Fibroblast of lung (primary cell): ENCODE data around the gene SPAG9. TPM values are rescaled to one million over a fixed set of nuclear protein-coding genes. Genes with fewer than 3 reads are reported as not detected.

Experiments
- DNase-seq, 2 donors: peaks; one replicate each; pipeline versions ENCODE4 v3.0.0 to v3.0.0-alpha.2; 2010; ENCODE audit warnings: low read depth in 2 of 2
- H2AFZ ChIP-seq: 2 replicates; pipeline ENCODE4 v1.5.1; 2012; ENCODE audit warnings: low read length, control low read depth, inconsistent platforms
- H3K27ac ChIP-seq: 2 replicates; pipeline ENCODE4 v1.5.1; 2011; ENCODE audit warnings: low read length, control low read depth; ENCODE audit not compliant: insufficient read depth
- H3K27me3 ChIP-seq: 2 replicates; pipeline ENCODE4 v1.5.1; 2011; ENCODE audit warnings: mild to moderate bottlenecking, low read length; ENCODE audit not compliant: control insufficient read depth, insufficient read depth
- H3K36me3 ChIP-seq: 2 replicates; pipeline ENCODE4 v1.5.1; 2011; ENCODE audit warnings: low read length; ENCODE audit not compliant: control insufficient read depth, insufficient read depth
- H3K4me1 ChIP-seq: 2 replicates; pipeline ENCODE4 v1.5.1; 2011; ENCODE audit warnings: low read length; ENCODE audit not compliant: control insufficient read depth, insufficient read depth; ENCODE audit errors: extremely low read depth
- H3K4me2 ChIP-seq: 2 replicates; pipeline ENCODE4 v1.5.1; 2011; ENCODE audit warnings: low read length, control low read depth; ENCODE audit not compliant: insufficient read depth; ENCODE audit errors: extremely low read depth
- H3K4me3 ChIP-seq, 4 experiments: fragments of 200-600 bp in 1 of 4; sonication (generic) in 1 of 4; replicated peaks in 1 of 4; 2 replicates each; pipeline ENCODE4 v1.5.1; 2011 to 2016; ENCODE audit warnings: low read length in 4 of 4, low read depth in 3 of 4, mild to moderate bottlenecking in 3 of 4, control low read depth in 2 of 4, inconsistent platforms in 1 of 4, mixed read lengths in 1 of 4; ENCODE audit not compliant: insufficient read depth in 1 of 4; ENCODE audit errors: control extremely low read depth in 1 of 4
- H3K79me2 ChIP-seq: 2 replicates; pipeline ENCODE4 v1.5.1; 2012; ENCODE audit warnings: mild to moderate bottlenecking, low read length, inconsistent platforms; ENCODE audit not compliant: control insufficient read depth, insufficient read depth
- H3K9ac ChIP-seq: 2 replicates; pipeline ENCODE4 v1.5.1; 2011; ENCODE audit warnings: mild to moderate bottlenecking, low read length, control low read depth; ENCODE audit not compliant: insufficient read depth
- H3K9me3 ChIP-seq: 2 replicates; pipeline ENCODE4 v1.5.1; 2012; ENCODE audit warnings: low read depth, low read length; ENCODE audit not compliant: control insufficient read depth, insufficient read depth
- H4K20me1 ChIP-seq: 2 replicates; pipeline ENCODE4 v1.5.1; 2011; ENCODE audit warnings: low read length; ENCODE audit not compliant: control insufficient read depth, insufficient read depth; ENCODE audit errors: extremely low read depth
- CTCF ChIP-seq, 2 donors: IDR thresholded peaks in 1 of 2; conservative IDR thresholded peaks in 1 of 2; 1 replicate in 1 of 2; 2 replicates in 1 of 2; pipeline ENCODE4 v1.5.1; 2011 to 2012; ENCODE audit warnings: low read length in 2 of 2, control low read depth in 1 of 2, inconsistent platforms in 1 of 2, low read depth in 1 of 2, mild to moderate bottlenecking in 1 of 2
- EZH2 ChIP-seq: IDR thresholded peaks from 2 replicates; pipeline ENCODE4 v1.5.1; 2012; ENCODE audit warnings: low read length, control low read depth, mild to moderate bottlenecking; ENCODE audit errors: missing control alignments
- polyA plus RNA-seq, 2 donors: library from polyadenylated mRNA; depleted of rRNA in 1 of 2; stranded (reverse) in 1 of 2; unstranded in 1 of 2; fragments of >200 nt; gene quantifications; 2 replicates each; pipeline ENCODE4 v1.2.1, GENCODE V29; 2011 to 2012; ENCODE audit warnings: missing spikeins in 1 of 2
- total RNA-seq: library from RNA; depleted of rRNA; stranded (reverse); fragments of >200 nt; gene quantifications from 2 replicates; pipeline ENCODE4 v1.2.1, GENCODE V29; 2014

The SPAG9 gene
- total and polyA plus RNA-seq, 2 donors (not counting 1 experiment from before 2014, with no cell fraction given): 49.8 to 126 TPM

GRCh38 chr17:51144266-51145022 is 23.8 kb upstream of the SPAG9 start:
- no peak overlapping the region for H3K9ac ChIP-seq
- no peak overlapping the region for H3K4me2 ChIP-seq
- H3K36me3 ChIP-seq: no peaks in the 10 kb centered on the region
- H4K20me1 ChIP-seq: no peaks in the 10 kb centered on the region
- no peak overlapping the region for H3K27ac ChIP-seq
- H2AFZ ChIP-seq: no peak overlapping the region
- H3K4me3 ChIP-seq: no peak overlapping the region
- no peaks in the 10 kb centered on the region for H3K4me1 ChIP-seq
- no peaks in the 10 kb centered on the region for H3K79me2 ChIP-seq
- no peak for DNase-seq
- TF ChIP-seq CTCF (conservative IDR thresholded peaks at IDR 0.05 in 1 of 2, IDR thresholded peaks at IDR 0.05 in 1 of 2; ENCODE audit: low read depth in 1 of 2, low read length in 2 of 2) (no peak), EZH2 (no peak)
- no peaks in the 10 kb centered on the region for H3K9me3 ChIP-seq
- H3K27me3 ChIP-seq: no peaks in the 10 kb centered on the region

GRCh38 chr17:51142597-51142996 is 21.9 kb upstream of the SPAG9 start:
- no peaks in the 10 kb centered on the region for H3K4me1 ChIP-seq
- no peaks in the 10 kb centered on the region for H4K20me1 ChIP-seq
- TF ChIP-seq CTCF (conservative IDR thresholded peaks at IDR 0.05 in 1 of 2, IDR thresholded peaks at IDR 0.05 in 1 of 2; ENCODE audit: low read depth in 1 of 2, low read length in 2 of 2) (no peak), EZH2 (no peak)
- no peaks in the 10 kb centered on the region for H3K79me2 ChIP-seq
- no peak overlapping the region for H3K9ac ChIP-seq
- H3K4me2 ChIP-seq: no peak overlapping the region
- H3K9me3 ChIP-seq: no peaks in the 10 kb centered on the region
- no peak overlapping the region for H3K4me3 ChIP-seq
- no peak overlapping the region for H2AFZ ChIP-seq
- H3K27ac ChIP-seq: no peak overlapping the region
- no peak for DNase-seq
- no peaks in the 10 kb centered on the region for H3K27me3 ChIP-seq
- no peaks in the 10 kb centered on the region for H3K36me3 ChIP-seq

- no peak overlapping the region for H3K4me3 ChIP-seq
- H3K27me3 ChIP-seq: no peaks in the 10 kb centered on the region
- H3K4me2 ChIP-seq: no peak overlapping the region
- DNase-seq: no peak
- TF ChIP-seq EZH2 (no peak), CTCF (conservative IDR thresholded peaks at IDR 0.05 in 1 of 2, IDR thresholded peaks at IDR 0.05 in 1 of 2; ENCODE audit: low read depth in 1 of 2, low read length in 2 of 2) (no peak)
- H4K20me1 ChIP-seq: no peaks in the 10 kb centered on the region
- H3K9ac ChIP-seq: no peak overlapping the region
- no peak overlapping the region for H2AFZ ChIP-seq
- H3K4me1 ChIP-seq: no peaks in the 10 kb centered on the region
- H3K79me2 ChIP-seq: no peaks in the 10 kb centered on the region
- no peaks in the 10 kb centered on the region for H3K36me3 ChIP-seq
- H3K9me3 ChIP-seq: no peaks in the 10 kb centered on the region
- no peak overlapping the region for H3K27ac ChIP-seq
Measured at GRCh38 chr17:51135956-51136355, 15.3 kb upstream of the SPAG9 start.
